GM21390 (cell line): ENCODE measurements around the gene TMEFF2.

ENCODE experiments used
- ATAC-seq: cut with Tn5 transposase; IDR thresholded peaks from one replicate; pipeline ENCODE4 v1.9.1; 2021; ENCODE audit not compliant: unreplicated experiment

The TMEFF2 gene

GRCh38 chr2:191977754-191978153 lies 217.0 kb downstream of the TMEFF2 start:
- ATAC-seq = no peak

GRCh38 chr2:191976436-191976835 lies 218.3 kb downstream of the TMEFF2 start:
- ATAC-seq = no peak

- no peak for ATAC-seq
Measured at GRCh38 chr2:191974676-191975075, 220.1 kb downstream of the TMEFF2 start.

- no peak for ATAC-seq
Measured at GRCh38 chr2:191970867-191971266, 223.9 kb downstream of the TMEFF2 start.

- no peak for ATAC-seq
Measured at GRCh38 chr2:191968120-191968519, 226.6 kb downstream of the TMEFF2 start.

GRCh38 chr2:191965733-191966132 lies 229.0 kb downstream of the TMEFF2 start:
- no peak for ATAC-seq

- ATAC-seq = no peak
Measured at GRCh38 chr2:191961556-191961955, 233.2 kb downstream of the TMEFF2 start.

- no peak for ATAC-seq
Measured at GRCh38 chr2:191959209-191959608, 235.5 kb downstream of the TMEFF2 start.

- ATAC-seq = no peak
Measured at GRCh38 chr2:191957996-191958860, 236.5 kb downstream of the TMEFF2 start.

- ATAC-seq = no peak
Measured at GRCh38 chr2:191954451-191954850, 240.3 kb downstream of the TMEFF2 start.

GRCh38 chr2:191952515-191953270 lies 242.0 kb downstream of the TMEFF2 start:
- ATAC-seq = no peak

- ATAC-seq = no peak
Measured at GRCh38 chr2:191951832-191952231, 242.9 kb downstream of the TMEFF2 start.

GRCh38 chr2:191951376-191951775 lies 243.4 kb downstream of the TMEFF2 start:
- ATAC-seq = no peak

- ATAC-seq = peak; percentile 40
Measured at GRCh38 chr2:191950132-191950874, 244.4 kb downstream of the TMEFF2 start.

- ATAC-seq = no peak
Measured at GRCh38 chr2:191947235-191947634, 247.5 kb downstream of the TMEFF2 start.

- ATAC-seq = peak; percentile 62
Measured at GRCh38 chr2:191946471-191947182, 248.1 kb downstream of the TMEFF2 start.

- no peak for ATAC-seq
Measured at GRCh38 chr2:191945623-191946022, 249.1 kb downstream of the TMEFF2 start.

- no peak for ATAC-seq
Measured at GRCh38 chr2:191942739-191943103, 252.0 kb downstream of the TMEFF2 start.

- ATAC-seq = no peak
Measured at GRCh38 chr2:191942090-191942738, 252.5 kb downstream of the TMEFF2 start.

GRCh38 chr2:191941376-191941929 lies 253.3 kb downstream of the TMEFF2 start:
- no peak for ATAC-seq
